ENCODE data around the gene ITGA11.

ITGA11 gene

DNA sequence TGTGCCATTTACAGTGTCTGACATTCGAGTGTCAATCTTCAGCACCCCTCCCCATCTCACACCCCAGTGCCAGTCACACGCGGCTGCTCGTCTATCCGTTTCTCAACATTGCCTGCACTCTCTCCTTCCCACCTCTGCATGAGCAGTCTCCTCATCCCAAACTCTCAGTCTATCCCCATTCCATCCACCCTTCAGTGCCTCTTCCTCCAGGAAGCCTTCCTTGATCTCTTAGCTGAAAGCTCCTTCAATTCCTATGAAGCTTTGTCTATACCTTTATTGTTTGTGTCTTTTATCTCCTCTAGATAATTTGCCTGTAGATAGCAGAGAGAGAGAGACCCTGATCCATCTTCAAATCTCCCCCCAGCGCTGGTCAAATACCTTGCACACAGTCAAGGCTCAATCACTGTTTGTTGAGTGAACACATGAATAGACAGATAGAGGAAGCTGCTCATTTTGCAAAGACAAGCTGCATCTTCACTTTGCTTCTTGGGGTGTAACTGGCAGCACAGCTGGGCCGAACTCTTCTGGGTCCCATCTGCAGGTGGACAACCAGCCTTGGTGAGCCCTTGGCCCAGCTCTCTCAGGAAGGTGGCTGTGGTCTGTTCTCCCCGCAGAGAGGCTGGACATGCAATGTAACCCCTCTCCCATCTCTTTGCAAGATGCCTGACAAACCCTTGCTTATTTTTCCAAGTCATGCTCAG, 52.8 kb downstream of the ITGA11 start:
- TF ChIP-seq BACH2 (CRISPR knock-in tag; IDR thresholded peaks at IDR 0.05; ENCODE audit: borderline replicate concordance), result no peak
- no peak for TF ChIP-seq ZNF565 (CRISPR knock-in tag; conservative IDR thresholded peaks at IDR 0.05; ENCODE audit: low read depth)
- no peak for TF ChIP-seq PPARA (CRISPR knock-in tag; IDR thresholded peaks at IDR 0.05; ENCODE audit: borderline replicate concordance)
- TF ChIP-seq, protein P1, sequence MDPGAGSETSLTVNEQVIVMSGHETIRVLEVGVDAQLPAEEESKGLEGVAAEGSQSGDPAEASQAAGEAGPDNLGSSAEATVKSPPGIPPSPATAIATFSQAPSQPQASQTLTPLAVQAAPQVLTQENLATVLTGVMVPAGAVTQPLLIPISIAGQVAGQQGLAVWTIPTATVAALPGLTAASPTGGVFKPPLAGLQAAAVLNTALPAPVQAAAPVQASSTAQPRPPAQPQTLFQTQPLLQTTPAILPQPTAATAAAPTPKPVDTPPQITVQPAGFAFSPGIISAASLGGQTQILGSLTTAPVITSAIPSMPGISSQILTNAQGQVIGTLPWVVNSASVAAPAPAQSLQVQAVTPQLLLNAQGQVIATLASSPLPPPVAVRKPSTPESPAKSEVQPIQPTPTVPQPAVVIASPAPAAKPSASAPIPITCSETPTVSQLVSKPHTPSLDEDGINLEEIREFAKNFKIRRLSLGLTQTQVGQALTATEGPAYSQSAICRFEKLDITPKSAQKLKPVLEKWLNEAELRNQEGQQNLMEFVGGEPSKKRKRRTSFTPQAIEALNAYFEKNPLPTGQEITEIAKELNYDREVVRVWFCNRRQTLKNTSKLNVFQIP (CRISPR knock-in tag; IDR thresholded peaks at IDR 0.05; ENCODE audit: borderline replicate concordance, low read depth), result no peak
- TF ChIP-seq ZNF8 (CRISPR knock-in tag; IDR thresholded peaks at IDR 0.05), result no peak
- TF ChIP-seq, protein P2, sequence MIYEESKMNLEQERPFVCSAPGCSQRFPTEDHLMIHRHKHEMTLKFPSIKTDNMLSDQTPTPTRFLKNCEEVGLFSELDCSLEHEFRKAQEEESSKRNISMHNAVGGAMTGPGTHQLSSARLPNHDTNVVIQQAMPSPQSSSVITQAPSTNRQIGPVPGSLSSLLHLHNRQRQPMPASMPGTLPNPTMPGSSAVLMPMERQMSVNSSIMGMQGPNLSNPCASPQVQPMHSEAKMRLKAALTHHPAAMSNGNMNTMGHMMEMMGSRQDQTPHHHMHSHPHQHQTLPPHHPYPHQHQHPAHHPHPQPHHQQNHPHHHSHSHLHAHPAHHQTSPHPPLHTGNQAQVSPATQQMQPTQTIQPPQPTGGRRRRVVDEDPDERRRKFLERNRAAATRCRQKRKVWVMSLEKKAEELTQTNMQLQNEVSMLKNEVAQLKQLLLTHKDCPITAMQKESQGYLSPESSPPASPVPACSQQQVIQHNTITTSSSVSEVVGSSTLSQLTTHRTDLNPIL (CRISPR knock-in tag; IDR thresholded peaks at IDR 0.05; ENCODE audit: low read depth), result no peak
- TF ChIP-seq OSR1 (CRISPR knock-in tag; IDR thresholded peaks at IDR 0.05), result no peak
- TF ChIP-seq ZFP30 (CRISPR knock-in tag; IDR thresholded peaks at IDR 0.05), result no peak
- no peak for TF ChIP-seq ISL1 (CRISPR knock-in tag; IDR thresholded peaks at IDR 0.05)
- no peak for TF ChIP-seq CSRNP3 (CRISPR knock-in tag; IDR thresholded peaks at IDR 0.05)
- TF ChIP-seq, protein P3, sequence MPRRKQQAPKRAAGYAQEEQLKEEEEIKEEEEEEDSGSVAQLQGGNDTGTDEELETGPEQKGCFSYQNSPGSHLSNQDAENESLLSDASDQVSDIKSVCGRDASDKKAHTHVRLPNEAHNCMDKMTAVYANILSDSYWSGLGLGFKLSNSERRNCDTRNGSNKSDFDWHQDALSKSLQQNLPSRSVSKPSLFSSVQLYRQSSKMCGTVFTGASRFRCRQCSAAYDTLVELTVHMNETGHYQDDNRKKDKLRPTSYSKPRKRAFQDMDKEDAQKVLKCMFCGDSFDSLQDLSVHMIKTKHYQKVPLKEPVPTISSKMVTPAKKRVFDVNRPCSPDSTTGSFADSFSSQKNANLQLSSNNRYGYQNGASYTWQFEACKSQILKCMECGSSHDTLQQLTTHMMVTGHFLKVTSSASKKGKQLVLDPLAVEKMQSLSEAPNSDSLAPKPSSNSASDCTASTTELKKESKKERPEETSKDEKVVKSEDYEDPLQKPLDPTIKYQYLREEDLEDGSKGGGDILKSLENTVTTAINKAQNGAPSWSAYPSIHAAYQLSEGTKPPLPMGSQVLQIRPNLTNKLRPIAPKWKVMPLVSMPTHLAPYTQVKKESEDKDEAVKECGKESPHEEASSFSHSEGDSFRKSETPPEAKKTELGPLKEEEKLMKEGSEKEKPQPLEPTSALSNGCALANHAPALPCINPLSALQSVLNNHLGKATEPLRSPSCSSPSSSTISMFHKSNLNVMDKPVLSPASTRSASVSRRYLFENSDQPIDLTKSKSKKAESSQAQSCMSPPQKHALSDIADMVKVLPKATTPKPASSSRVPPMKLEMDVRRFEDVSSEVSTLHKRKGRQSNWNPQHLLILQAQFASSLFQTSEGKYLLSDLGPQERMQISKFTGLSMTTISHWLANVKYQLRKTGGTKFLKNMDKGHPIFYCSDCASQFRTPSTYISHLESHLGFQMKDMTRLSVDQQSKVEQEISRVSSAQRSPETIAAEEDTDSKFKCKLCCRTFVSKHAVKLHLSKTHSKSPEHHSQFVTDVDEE (CRISPR knock-in tag; IDR thresholded peaks at IDR 0.05), result no peak
- TF ChIP-seq GLIS3 (CRISPR knock-in tag; IDR thresholded peaks at IDR 0.05), result no peak
- TF ChIP-seq RARB (CRISPR knock-in tag; IDR thresholded peaks at IDR 0.05), result no peak
- no peak for ATAC-seq

GRCh38 chr15:68378595-68378994, 53.4 kb downstream of the ITGA11 start:
- TF ChIP-seq PPARA (CRISPR knock-in tag; IDR thresholded peaks at IDR 0.05; ENCODE audit: borderline replicate concordance) (no peak), BACH2 (CRISPR knock-in tag; IDR thresholded peaks at IDR 0.05; ENCODE audit: borderline replicate concordance) (no peak)
- ATAC-seq, result no peak

GRCh38 chr15:68377766-68378165, 54.2 kb downstream of the ITGA11 start:
- no peak for ATAC-seq
- no peak for TF ChIP-seq ZNF565 (CRISPR knock-in tag; conservative IDR thresholded peaks at IDR 0.05; ENCODE audit: low read depth)
- no peak for TF ChIP-seq OSR1 (CRISPR knock-in tag; IDR thresholded peaks at IDR 0.05)
- TF ChIP-seq ZFP30 (CRISPR knock-in tag; IDR thresholded peaks at IDR 0.05), result no peak
- TF ChIP-seq BACH2 (CRISPR knock-in tag; IDR thresholded peaks at IDR 0.05; ENCODE audit: borderline replicate concordance), result no peak
- no peak for TF ChIP-seq ZNF8 (CRISPR knock-in tag; IDR thresholded peaks at IDR 0.05)
- no peak for TF ChIP-seq ARNTL (CRISPR knock-in tag; IDR thresholded peaks at IDR 0.05; ENCODE audit: borderline replicate concordance, low read depth)
- no peak for TF ChIP-seq TCF4 (CRISPR knock-in tag; IDR thresholded peaks at IDR 0.05; ENCODE audit: borderline replicate concordance)
- TF ChIP-seq, protein P2 (CRISPR knock-in tag; IDR thresholded peaks at IDR 0.05; ENCODE audit: low read depth), result no peak
- no peak for TF ChIP-seq RARB (CRISPR knock-in tag; IDR thresholded peaks at IDR 0.05)
- no peak for TF ChIP-seq ZC3H10 (CRISPR knock-in tag; IDR thresholded peaks at IDR 0.05)
- TF ChIP-seq ISL1 (CRISPR knock-in tag; IDR thresholded peaks at IDR 0.05), result no peak

- TF ChIP-seq, protein P4, sequence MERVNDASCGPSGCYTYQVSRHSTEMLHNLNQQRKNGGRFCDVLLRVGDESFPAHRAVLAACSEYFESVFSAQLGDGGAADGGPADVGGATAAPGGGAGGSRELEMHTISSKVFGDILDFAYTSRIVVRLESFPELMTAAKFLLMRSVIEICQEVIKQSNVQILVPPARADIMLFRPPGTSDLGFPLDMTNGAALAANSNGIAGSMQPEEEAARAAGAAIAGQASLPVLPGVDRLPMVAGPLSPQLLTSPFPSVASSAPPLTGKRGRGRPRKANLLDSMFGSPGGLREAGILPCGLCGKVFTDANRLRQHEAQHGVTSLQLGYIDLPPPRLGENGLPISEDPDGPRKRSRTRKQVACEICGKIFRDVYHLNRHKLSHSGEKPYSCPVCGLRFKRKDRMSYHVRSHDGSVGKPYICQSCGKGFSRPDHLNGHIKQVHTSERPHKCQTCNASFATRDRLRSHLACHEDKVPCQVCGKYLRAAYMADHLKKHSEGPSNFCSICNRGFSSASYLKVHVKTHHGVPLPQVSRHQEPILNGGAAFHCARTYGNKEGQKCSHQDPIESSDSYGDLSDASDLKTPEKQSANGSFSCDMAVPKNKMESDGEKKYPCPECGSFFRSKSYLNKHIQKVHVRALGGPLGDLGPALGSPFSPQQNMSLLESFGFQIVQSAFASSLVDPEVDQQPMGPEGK (CRISPR knock-in tag; IDR thresholded peaks at IDR 0.05; ENCODE audit: borderline replicate concordance), result no peak
- TF ChIP-seq PPARA (CRISPR knock-in tag; IDR thresholded peaks at IDR 0.05; ENCODE audit: borderline replicate concordance) (no peak), TCF4 (CRISPR knock-in tag; IDR thresholded peaks at IDR 0.05; ENCODE audit: borderline replicate concordance) (no peak), BACH2 (CRISPR knock-in tag; IDR thresholded peaks at IDR 0.05; ENCODE audit: borderline replicate concordance) (no peak), SNAI2 (CRISPR knock-in tag; IDR thresholded peaks at IDR 0.05) (no peak), ISL1 (CRISPR knock-in tag; IDR thresholded peaks at IDR 0.05) (no peak), ZFP30 (CRISPR knock-in tag; IDR thresholded peaks at IDR 0.05) (no peak), ZNF70 (CRISPR knock-in tag; IDR thresholded peaks at IDR 0.05) (no peak), GLIS3 (CRISPR knock-in tag; IDR thresholded peaks at IDR 0.05) (no peak), CSDC2 (CRISPR knock-in tag; IDR thresholded peaks at IDR 0.05) (no peak), ESRRG (CRISPR knock-in tag; IDR thresholded peaks at IDR 0.05) (no peak)
- TF ChIP-seq, protein P2 (CRISPR knock-in tag; IDR thresholded peaks at IDR 0.05; ENCODE audit: low read depth), result no peak
- no peak for ATAC-seq
Observed at GRCh38 chr15:68376447-68377060, 55.4 kb downstream of the ITGA11 start.

Data from SK-N-SH treated with all-trans-retinoic acid at 6 μM for 48 hours (cell line).